Fibroblast of skin of right quadriceps (primary cell): Measurements from ENCODE around the gene SMURF1.

Experiments used
- DNase-seq: peaks from one replicate; pipeline ENCODE4 v3.0.0-alpha.2; 2013

The SMURF1 gene

DNA sequence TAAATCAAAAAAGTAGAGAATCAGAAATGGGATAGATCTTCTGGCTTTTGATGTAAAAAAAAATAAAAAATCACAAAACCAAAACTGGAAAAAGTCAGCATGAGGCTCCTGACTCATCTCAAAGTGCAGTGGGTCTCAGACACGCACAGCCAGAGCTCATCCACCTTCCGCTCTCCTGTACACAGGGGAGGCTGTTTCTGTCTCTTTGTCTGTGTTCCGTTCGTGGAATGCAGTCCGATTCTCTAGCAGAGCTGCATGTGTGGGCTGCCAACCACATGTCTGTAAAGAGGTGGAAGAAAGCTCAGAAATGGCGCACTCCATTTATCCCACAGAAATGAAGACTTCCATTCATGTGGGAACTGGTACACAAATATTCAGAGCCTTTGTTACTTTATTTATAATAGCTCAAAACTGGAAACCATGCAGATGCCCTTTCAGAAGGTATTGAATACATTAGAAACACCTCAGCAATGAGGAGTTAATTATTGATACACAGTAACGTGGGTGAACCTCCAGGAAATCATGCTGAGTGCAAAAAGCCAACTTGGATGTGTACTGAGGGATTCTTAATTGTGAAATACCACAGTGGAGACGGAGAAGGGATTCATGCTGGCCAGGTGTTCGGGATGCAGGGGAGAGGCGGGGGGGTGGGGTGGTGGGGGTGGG lies 142.3 kb downstream of the SMURF1 start:
- peak; percentile 23 for DNase-seq

DNA sequence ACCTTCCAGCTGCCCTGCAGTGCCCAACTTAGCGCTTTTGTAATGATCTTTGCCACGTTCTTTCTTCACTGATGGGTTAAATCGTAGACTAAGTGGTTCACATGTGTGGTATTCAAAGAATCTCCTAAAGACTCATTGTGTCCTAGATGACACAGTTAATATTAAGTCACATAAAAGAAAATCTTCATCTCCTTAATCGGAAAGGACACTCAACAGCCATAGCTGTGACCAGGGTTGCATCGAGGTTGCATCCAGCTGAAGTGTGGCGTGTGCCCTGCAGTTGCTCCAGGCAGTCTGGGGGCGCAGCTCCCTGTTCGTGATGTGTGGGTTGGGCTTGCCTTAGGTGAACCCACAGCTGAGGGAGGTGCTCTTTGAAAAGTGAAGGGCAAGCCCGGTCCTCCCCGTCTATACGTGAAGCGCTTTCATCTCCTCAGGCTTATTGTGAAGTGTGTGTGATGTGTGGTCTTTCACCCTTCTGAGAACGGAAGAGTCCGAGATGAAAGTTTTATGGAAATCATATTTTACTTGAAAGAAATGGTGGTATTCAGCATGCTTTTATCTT lies 142.9 kb downstream of the SMURF1 start:
- peak; percentile 10 for DNase-seq

DNA sequence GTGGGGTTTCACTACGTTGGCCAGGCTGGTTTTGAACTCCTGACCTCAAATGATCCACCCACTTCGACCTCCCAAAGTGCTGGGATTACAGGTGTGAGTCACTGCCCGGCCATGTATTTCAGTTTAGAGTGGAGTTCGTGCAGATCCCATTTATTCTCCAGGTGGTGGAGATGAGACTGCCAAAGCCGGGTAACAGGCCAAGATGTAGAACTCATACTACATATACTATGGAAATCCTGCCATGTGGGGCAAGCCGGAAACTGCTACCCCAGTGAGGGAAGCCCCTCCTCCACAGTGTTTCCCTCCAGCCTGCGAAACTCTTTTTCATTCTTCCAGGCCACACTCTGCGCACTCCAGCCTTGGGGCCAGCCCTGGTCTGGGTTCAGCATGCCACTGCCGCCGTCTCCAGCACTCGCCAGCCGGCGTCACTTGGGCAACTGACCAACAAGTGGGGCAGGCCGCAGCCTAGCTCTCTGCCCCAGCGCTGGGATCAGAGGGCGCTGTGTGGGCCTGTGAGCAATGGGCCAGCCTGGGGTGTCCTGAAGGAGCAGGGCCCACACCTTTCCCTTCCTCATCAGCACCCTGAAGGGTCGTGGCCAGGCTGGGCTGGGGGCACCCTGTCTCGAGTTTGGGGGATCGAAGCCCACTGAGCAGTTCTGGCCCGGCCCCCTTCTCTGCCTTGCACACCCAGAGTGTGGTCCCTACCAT lies 143.6 kb downstream of the SMURF1 start:
- no peak for DNase-seq

DNA sequence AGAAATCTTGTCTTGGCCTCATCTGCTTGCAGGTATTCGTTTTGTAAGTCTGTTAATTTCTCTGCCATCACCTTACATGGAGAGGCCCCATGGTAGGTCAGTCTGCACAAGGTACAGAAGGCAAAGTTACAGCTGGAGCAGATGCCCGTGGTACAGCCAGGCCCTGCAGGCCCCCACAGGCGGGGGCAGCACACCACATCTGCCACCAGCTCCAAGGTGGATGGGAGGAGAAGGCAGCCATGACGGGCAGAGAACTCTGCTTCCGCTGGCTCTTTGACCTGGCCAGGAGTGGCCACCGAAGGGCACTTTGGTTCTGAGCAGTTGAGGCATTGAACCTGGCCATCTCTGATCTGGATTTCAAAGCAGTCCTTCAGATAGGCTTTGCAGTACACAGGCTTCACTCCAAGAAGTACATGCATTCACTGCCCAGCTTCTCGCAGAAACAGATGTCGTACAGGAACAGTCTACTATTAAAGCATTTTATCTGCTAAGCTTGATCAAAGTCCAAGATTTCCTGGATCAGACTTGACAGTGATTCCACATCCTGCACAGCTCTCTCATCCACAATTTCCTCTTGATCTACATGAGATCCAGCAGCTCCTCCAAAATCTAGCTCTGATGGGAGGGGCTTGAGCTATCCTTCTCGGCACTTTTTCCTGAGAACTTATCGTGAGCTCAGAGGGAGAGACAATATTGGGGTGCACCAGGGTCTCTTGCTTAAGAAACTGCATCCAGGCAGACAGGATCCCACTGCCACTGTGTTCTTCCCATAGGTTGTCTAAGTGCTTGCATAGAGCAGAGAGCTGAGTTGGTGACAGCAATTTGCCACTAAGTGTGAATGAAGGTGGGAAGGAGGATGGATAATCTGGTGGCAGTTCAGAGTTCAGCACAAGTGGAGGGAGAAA lies 144.8 kb downstream of the SMURF1 start:
- DNase-seq: no peak

DNA sequence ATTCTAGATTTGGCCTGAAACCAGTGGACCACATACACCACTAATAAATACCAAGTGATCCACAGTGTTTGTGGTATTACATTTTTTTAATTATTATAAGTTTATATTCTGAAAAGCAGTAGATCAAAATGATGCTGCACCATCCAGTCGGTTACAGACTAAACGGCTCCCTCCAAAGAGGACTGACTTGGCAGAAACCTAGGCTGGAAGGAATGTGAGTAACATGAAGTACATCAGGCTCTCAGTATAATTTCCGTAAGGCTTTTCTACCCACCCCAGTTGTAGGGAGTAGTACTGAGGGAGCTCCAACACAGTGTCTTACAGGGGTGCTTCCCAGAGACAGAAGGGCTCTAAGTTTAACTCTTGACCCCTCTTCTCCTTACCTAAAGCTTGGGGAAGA lies 146.1 kb downstream of the SMURF1 start:
- peak; percentile 19 for DNase-seq

DNA sequence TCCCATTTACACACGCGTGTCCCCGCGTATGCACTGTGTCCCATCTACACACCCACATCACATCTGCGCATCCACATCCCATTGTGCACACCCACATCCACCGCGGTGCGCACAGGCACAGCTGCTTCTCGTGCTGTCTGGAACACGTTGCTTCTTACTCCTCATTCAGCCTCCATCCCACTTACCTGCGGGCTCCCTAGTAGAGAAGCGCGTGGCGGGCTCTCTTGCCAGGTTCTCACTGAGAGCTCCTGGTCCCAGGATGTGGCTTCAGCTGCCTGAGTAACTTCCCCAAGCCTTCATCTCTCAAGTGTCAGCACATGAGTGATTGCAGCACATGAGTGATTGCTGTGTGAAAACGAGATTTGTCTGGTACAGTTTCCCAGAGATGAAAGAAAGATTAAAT lies 147.8 kb downstream of the SMURF1 start:
- no peak for DNase-seq

DNA sequence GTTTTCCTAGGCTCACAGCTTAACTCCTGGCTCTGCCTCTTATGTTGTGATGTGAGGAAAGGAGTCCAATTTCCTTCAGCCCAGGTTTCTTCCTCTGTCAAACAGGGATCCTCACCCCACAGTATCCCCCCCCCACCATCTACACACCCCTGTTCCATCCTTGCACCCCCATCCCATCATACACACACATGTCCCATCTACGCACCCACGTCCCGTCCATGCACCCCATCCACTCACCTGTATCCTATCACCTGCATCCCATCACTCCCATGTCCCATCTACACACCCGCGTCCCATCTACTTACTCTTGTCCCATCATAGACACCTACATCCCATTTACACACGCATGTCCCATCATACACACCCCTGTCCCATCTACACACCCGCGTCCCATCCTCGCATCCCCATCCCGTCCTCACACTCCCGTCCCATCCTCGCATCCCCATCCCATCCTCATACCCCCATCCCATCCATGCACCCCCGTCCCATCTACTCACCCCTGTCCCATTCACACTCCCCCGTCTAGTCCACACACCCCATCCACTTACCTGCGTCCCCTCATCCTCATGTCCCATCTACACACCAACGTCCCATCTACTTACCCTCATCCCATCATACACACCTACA lies 148.3 kb downstream of the SMURF1 start:
- no peak for DNase-seq

DNA sequence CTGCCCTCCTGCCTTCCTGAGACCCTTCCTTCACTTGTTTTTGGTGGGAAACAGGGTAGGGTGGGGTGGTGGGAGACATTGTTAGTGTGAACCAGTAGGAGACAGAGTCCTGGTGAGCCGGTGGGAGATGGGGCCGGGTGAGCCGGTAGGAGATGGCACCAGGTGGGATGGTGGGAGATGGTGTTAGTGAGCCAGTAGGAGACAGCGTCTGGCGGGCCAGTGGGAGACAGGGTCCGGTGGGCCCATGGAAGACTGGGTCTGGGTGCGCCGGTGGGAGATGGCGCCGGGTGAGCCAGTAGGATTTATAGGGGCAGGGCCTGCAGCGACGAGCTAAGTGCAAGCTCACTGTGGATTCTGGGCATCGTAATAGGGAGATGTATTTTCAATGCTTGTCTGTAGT lies 148.8 kb downstream of the SMURF1 start:
- DNase-seq: no peak

DNA sequence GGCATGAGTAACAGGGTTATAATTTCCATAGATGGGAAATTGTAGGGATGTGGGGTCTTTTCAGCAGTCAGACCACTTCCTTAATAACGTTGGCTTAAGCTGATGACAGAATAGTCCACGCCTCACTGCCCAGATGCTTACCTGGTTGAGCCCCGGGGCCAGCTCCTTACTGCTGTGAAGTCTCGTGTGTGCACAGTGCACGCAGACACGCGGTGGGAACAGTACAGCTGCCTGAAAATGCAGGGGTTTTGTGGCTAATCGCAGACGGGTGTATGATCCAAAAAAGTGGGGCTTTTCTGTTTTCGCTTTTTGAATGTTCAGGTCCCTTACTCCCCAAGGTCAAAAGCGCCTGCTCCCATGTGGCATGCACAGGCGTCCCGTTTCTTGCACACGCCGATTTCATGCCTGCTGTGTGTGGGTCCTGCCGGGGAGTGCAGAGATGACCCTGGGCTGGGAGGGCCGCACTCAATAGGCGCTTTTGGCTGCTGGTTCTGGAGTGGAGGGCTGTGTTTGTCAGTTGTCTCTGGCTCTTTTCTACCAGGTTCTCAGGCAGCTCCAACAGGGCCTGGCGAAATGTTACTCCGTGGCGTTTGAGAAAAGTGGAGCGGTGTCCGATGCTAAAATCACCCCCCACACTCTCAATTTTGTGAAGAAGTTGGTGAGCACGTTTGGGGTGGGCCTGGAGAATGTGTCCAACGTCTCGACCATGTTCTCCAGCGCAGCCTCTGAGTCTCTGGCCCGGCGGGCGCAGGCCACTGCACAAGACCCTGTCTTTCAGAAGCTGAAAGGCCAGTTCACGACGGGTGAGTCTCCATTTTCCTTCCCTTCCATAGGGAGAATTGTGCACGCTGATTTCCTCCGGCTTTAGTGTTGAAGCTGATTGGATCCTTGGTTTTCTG lies 149.6 kb downstream of the SMURF1 start:
- no peak for DNase-seq

DNA sequence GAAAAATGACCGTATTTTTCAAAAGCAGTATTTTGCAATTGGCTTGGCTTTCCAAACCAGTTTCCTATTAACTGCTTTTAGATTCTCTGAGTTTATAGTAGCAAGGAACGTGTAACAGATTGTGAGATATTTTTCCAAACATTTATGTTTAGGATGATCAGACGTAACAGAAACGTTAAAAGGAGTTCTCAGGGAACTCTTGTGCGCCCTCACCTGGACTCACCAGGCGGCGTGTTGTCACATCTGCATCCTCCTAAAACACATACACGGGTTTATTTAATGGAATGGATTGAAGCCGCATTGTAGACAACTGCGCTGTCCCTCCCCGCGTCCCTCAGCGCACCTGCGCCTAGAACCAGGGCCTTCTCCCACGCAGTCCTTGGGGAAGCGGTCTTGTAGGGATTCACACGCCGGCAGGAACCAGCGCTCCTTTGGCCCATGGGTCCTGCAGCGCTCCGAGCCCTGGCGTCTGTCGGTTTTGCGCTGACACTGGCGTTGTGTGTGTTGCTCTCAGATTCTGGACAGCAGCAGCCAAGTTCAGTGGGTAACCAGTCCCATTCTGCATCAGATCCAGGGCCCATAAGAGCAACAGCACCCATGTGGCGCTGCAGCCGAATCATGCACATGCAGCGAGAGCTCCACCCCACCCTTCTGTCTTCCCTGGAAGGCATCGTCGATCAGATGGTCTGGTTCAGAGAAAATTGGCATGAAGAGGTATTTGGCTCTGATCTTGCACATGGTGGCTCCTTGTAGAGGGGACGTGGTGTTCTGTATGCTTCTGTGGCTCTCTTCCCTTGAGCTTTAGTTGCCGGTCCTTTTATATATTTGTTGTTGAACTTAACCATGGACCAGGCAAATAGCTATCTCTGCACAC lies 150.6 kb downstream of the SMURF1 start:
- DNase-seq: no peak

DNA sequence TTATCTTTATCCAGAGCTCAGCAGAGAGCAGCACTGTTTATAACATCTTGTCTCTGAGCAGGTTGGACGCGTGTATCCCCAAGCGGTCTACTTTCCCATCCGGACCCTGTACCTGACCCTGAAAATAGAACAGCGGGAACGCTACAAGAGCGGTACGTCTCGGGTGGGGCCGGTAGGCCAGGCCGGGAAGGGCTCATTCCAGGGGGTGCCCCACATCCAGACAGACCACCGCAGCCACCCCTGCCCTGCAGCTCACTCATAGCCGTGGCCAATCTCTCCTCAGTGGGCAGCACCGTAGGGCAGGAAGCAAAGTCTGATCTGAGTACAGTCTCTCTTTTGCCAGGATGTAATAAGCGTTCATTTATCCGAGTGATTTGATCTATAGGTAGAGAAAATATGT lies 151.8 kb downstream of the SMURF1 start:
- no peak for DNase-seq

DNA sequence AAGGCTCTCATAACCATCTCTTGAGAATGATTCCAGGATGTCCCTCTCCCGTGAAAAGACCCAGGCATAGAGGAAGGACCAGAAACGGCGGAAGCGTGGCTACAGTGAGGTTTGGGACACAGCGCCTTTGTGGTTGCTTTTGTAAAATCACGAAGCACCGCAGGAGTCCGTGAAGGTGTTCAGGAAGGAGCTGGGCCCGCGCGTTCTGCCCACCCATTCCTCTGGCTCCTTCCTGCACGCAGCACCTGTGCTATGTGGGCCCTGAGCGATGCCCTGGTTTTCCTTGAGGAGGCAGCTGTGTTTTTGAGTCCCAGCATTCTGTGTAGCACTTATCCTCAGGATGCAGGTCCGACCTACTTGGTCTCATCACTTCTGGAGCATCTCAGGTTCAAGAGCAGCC lies 152.8 kb downstream of the SMURF1 start:
- no peak for DNase-seq

DNA sequence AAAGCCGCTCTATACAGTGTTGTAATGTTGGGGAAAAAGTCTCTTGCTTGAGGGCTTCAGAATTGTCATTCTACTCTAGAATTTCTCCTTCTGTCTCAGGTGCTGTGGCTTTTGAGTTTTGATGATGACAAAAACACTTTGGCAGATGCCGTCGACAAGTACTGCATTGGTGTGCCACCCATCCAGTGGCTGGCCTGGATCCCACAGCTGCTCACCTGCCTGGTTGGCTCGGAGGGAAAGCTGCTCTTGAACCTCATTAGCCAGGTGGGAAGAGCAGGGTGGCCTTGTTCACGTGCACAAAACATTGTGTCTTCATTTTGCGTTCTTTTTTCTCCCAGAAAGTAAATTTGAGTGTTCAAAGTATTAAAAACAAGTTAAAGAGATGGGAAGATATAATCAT lies 153.6 kb downstream of the SMURF1 start:
- no peak for DNase-seq

DNA sequence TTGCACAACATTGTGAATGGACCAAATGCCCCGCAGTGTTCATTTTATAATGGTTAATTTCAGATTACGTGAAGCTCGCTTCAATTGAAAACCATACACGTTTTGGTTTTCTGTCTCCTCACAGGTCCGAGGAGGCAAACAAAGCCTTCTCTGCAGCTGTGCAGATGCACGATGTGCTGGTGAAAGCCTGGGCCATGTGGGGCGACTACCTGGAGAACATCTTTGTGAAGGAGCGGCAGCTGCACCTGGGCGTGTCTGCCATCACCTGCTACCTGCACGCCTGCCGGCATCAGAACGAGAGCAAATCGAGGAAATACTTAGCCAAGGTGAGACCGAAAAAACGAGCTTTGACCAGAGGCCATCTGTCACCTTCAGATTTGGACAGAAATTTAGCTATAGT lies 155.3 kb downstream of the SMURF1 start:
- DNase-seq: no peak

DNA sequence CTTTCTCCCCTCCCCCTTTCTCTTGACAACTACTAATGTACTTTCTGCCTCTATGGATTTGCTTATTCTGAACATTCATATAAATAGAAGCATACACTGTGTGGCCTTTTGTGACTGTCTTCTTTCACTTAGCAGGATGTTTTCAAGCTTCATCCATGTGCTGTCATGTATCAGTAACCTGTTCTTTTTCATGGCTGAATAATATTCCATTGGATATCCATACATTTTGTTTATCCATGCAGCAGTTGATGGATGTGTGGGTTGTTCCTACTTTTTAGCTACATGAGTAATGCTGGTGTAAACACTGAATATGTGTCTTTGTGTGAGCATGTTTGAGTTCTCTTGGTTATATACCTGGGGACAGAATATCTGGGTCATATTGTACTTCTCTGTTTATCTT lies 158.0 kb downstream of the SMURF1 start:
- no peak for DNase-seq

DNA sequence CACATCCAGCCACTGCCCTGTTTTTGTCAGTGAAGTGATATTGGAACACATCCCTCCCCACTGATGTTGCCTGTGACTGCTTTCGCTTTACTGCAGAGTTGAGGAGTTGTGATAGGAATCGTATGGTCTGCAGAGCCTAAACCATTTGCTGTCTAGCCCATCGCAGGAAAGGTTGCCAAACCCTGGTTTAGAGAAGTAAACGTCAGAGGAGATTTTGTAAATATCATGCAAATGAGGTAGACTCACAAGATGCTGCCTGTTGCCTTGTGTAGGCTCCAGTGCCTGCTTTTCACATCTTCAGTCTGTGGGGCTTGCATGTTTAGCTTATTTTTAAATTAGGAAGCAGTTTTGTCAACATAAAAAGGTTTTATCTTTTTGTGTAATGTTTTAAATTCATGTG lies 158.5 kb downstream of the SMURF1 start:
- DNase-seq: no peak

DNA sequence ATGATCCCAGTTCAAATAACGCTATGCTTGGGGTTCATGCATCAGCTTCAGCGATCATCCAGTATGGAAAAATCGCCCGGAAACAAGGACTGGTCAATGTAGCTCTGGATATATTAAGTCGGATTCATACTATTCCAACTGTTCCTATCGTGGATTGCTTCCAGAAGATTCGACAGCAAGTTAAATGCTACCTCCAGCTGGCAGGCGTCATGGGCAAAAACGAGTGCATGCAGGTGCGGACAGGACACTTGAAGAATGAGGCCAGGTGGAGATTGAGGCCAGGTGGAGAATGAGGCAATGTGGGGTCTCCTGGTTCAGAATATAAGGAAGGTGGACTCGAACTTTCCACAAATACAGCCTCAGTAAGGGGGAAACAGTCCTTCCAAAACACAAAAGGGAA lies 159.8 kb downstream of the SMURF1 start:
- no peak for DNase-seq

DNA sequence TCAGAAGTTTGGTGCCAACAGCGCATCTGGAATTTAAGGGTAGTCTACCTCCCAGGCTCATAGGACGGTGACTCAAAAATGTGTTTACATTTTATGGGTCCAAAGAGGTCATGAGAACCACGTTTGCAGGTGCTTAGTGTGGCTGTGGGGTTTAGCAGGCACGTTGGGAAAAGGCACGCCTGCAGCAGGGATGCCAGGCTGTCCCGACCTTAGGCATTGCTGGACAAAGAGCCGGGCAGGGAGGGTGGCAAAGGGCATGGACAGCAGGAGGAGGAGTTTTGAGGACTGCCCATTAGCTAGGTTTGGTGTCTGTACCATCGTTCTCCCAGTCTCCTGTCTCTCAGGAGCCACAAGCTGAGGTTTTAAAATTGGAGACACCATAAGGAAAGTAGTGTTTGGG lies 161.2 kb downstream of the SMURF1 start:
- DNase-seq: no peak

DNA sequence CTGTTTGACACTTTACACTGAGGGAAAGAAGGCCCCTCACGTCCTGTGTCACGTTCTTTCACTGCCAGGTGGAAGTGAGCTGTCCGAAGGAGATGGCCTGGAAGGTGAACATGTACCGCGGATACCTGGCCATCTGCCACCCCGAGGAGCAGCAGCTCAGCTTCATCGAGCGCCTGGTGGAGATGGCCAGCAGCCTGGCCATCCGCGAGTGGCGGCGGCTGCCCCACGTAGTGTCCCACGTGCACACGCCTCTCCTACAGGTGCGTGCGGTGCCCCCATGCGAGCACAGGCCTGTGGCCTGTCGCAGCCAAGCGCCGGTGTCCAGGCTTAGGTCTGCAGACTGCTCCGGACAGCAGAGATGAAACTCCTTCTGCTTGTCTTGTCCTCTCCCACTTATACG lies 162.2 kb downstream of the SMURF1 start:
- DNase-seq: no peak

DNA sequence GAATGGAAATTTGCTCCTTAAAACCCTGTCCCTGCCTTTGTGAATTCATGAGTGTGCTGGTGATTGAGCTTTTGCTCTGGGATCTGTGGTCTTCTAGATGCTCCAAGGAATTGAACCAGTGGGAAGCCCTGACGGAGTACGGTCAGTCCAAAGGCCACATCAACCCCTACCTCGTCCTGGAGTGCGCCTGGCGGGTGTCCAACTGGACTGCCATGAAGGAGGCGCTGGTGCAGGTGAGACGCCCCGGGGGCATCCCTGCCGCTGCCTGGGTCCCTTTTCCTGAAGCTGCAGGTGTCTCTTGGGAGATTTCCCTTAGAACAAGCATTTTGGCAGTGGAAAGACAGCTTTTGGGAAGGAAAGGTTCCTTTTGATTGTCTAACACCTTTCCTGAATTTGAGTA lies 165.2 kb downstream of the SMURF1 start:
- no peak for DNase-seq
